Chondrocyte (in vitro differentiated cells): ENCODE data around the gene PDPR. TPM values are rescaled to one million over a fixed set of nuclear protein-coding genes. Genes with fewer than 3 reads are reported as not detected.
"Not testable (repeated sequence)": the region's sequence is repeated elsewhere in the genome, so short reads cannot be mapped to it uniquely, and the experiment has no call there.

Experiments used
- DNase-seq: peaks from one replicate; pipeline ENCODE4 v3.0.0; 2021; ENCODE audit warnings: mixed read lengths, low spot score
- H3K27ac Mint-ChIP-seq: one replicate; pipeline ENCODE4 v1.8.0; 2021; ENCODE audit warnings: mild to moderate bottlenecking, moderate library complexity, mixed read lengths; ENCODE audit not compliant: unreplicated experiment
- H3K27me3 Mint-ChIP-seq: 2 replicates; pipeline ENCODE4 v1.8.0; 2021; ENCODE audit warnings: low read depth, mixed read lengths
- H3K36me3 Mint-ChIP-seq: 2 replicates; pipeline ENCODE4 v1.8.0; 2021; ENCODE audit warnings: low read depth, mixed read lengths
- H3K4me1 Mint-ChIP-seq: 2 replicates; pipeline ENCODE4 v1.8.0; 2021; ENCODE audit warnings: low read depth, mild to moderate bottlenecking, mixed read lengths
- H3K4me3 Mint-ChIP-seq: one replicate; pipeline ENCODE4 v1.8.0; 2021; ENCODE audit warnings: mild to moderate bottlenecking, moderate library complexity, mixed read lengths; ENCODE audit not compliant: unreplicated experiment
- H3K9me3 Mint-ChIP-seq: 2 replicates; pipeline ENCODE4 v1.8.0; 2021; ENCODE audit warnings: low read depth, mixed read lengths
- CTCF ChIP-seq: fragments of 200-600 bp; sonication (generic); IDR thresholded peaks from 2 replicates; pipeline ENCODE4 v1.5.0; 2021; ENCODE audit warnings: antibody characterized with exemption, mild to moderate bottlenecking, moderate library complexity
- total RNA-seq: library from RNA; stranded (reverse); gene quantifications from 3 replicates; pipeline ENCODE4 v1.2.1, GENCODE V29; 2021

PDPR gene
- total RNA-seq, 1 donor from 2014 or later: 22.8 TPM

GRCh38 chr16:70136595-70136994, 22.5 kb downstream of the PDPR start:
- peaks cover 31% of the 10 kb centered on the region for H3K36me3 Mint-ChIP-seq
- not testable (repeated sequence) for H3K9me3 Mint-ChIP-seq, H3K27ac Mint-ChIP-seq, H3K4me3 Mint-ChIP-seq, H3K4me1 Mint-ChIP-seq, DNase-seq, H3K27me3 Mint-ChIP-seq

GRCh38 chr16:70142739-70143138, 28.6 kb downstream of the PDPR start:
- H3K27ac Mint-ChIP-seq, H3K27me3 Mint-ChIP-seq, DNase-seq, H3K4me1 Mint-ChIP-seq, H3K4me3 Mint-ChIP-seq, H3K9me3 Mint-ChIP-seq: not testable (repeated sequence)
- H3K36me3 Mint-ChIP-seq: peaks cover 32% of the 10 kb centered on the region

- H3K36me3 Mint-ChIP-seq: peaks cover 35% of the 10 kb centered on the region
- H3K4me1 Mint-ChIP-seq, H3K9me3 Mint-ChIP-seq, DNase-seq, H3K27ac Mint-ChIP-seq, H3K4me3 Mint-ChIP-seq, H3K27me3 Mint-ChIP-seq: not testable (repeated sequence)
Measured at GRCh38 chr16:70143231-70143895, 29.2 kb downstream of the PDPR start.

GRCh38 chr16:70147853-70148252, 33.7 kb downstream of the PDPR start:
- H3K9me3 Mint-ChIP-seq, H3K27ac Mint-ChIP-seq, H3K27me3 Mint-ChIP-seq, DNase-seq, H3K4me3 Mint-ChIP-seq, H3K4me1 Mint-ChIP-seq: not testable (repeated sequence)
- H3K36me3 Mint-ChIP-seq: peaks cover 41% of the 10 kb centered on the region

- DNase-seq, H3K27ac Mint-ChIP-seq, H3K4me3 Mint-ChIP-seq, H3K9me3 Mint-ChIP-seq, H3K27me3 Mint-ChIP-seq, H3K4me1 Mint-ChIP-seq: not testable (repeated sequence)
- peaks cover 40% of the 10 kb centered on the region for H3K36me3 Mint-ChIP-seq
Measured at GRCh38 chr16:70148453-70148852, 34.3 kb downstream of the PDPR start.

- H3K27me3 Mint-ChIP-seq, H3K4me3 Mint-ChIP-seq, H3K27ac Mint-ChIP-seq, H3K9me3 Mint-ChIP-seq, DNase-seq, H3K4me1 Mint-ChIP-seq: not testable (repeated sequence)
- peaks cover 41% of the 10 kb centered on the region for H3K36me3 Mint-ChIP-seq
Measured at GRCh38 chr16:70149296-70149695, 35.2 kb downstream of the PDPR start.

- Mint-ChIP-seq H3K4me1 (peaks cover 5% of the 10 kb centered on the region), H3K4me3 (no peak overlapping the region), H3K27ac (no peak overlapping the region), H3K27me3 (no peaks in the 10 kb centered on the region), H3K9me3 (no peaks in the 10 kb centered on the region), H3K36me3 (peaks cover 45% of the 10 kb centered on the region)
- DNase-seq: no peak
- TF ChIP-seq CTCF: no peak
Measured at GRCh38 chr16:70151391-70151790, 37.3 kb downstream of the PDPR start.

GRCh38 chr16:70151941-70152509, 37.9 kb downstream of the PDPR start:
- Mint-ChIP-seq H3K27ac (no peak overlapping the region), H3K36me3 (peaks cover 50% of the 10 kb centered on the region), H3K4me1 (peaks cover 5% of the 10 kb centered on the region), H3K9me3 (no peaks in the 10 kb centered on the region), H3K4me3 (no peak overlapping the region), H3K27me3 (no peaks in the 10 kb centered on the region)
- no peak for TF ChIP-seq CTCF
- DNase-seq: no peak
